HFFc6 (cell line): ENCODE data around the gene BIRC3. TPM values are rescaled to one million over a fixed set of nuclear protein-coding genes. Genes with fewer than 3 reads are reported as not detected.
"Not testable (repeated sequence)": the region's sequence is repeated elsewhere in the genome, so short reads cannot be mapped to it uniquely, and the experiment has no call there.

ENCODE experiments used
- DNase-seq: peaks from one replicate; pipeline ENCODE4 v3.0.0-alpha.2; 2018
- H3K27ac Mint-ChIP-seq: 2 replicates; pipeline ENCODE4 v1.8.0; 2020; ENCODE audit warnings: mild to moderate bottlenecking, mixed read lengths
- H3K27me3 Mint-ChIP-seq: 2 replicates; pipeline ENCODE4 v1.8.0; 2021; ENCODE audit warnings: mild to moderate bottlenecking, moderate library complexity, mixed read lengths; ENCODE audit not compliant: insufficient read depth
- H3K36me3 Mint-ChIP-seq: 2 replicates; pipeline ENCODE4 v1.8.0; 2021; ENCODE audit warnings: low read depth, mixed read lengths
- H3K4me1 Mint-ChIP-seq: 2 replicates; pipeline ENCODE4 v1.8.0; 2020; ENCODE audit warnings: low read depth, mixed read lengths
- H3K4me3 Mint-ChIP-seq: 2 replicates; pipeline ENCODE4 v1.8.0; 2020; ENCODE audit warnings: mild to moderate bottlenecking, moderate library complexity, mixed read lengths
- H3K9me3 Mint-ChIP-seq: 2 replicates; pipeline ENCODE4 v1.8.0; 2020; ENCODE audit warnings: mild to moderate bottlenecking, mixed read lengths
- total RNA-seq, 6 experiments: library from RNA; stranded (reverse); fragmentation: NEBNext Ultra II Directional; extraction: Animal tissue kit (Norgen Biotek cat#: 25700); gene quantifications; 2 replicates in 1 of 6; 3 replicates in 5 of 6; pipeline ENCODE4 v1.2.3, GENCODE V29; 2021
- TF ChIP-seq, protein P1 (sequence below): fragments of 200-600 bp; sonication (generic); IDR thresholded peaks from 2 replicates; pipeline ENCODE4 v1.5.0; 2021; ENCODE audit warnings: antibody characterized with exemption, mild to moderate bottlenecking

The BIRC3 gene
- total RNA-seq, 6 experiments from 2014 or later = 0.35 to 0.66 (median 0.42) TPM

DNA sequence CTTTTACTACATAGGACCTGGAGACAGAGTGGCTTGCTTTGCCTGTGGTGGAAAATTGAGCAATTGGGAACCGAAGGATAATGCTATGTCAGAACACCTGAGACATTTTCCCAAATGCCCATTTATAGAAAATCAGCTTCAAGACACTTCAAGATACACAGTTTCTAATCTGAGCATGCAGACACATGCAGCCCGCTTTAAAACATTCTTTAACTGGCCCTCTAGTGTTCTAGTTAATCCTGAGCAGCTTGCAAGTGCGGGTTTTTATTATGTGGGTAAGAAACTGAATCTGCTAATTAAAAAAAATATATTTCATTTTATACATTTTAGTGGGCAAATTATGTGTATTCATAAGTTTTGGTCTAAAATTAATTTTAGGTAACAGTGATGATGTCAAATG lies 7.8 kb downstream of the BIRC3 start:
- H3K9me3 Mint-ChIP-seq = no peaks in the 10 kb centered on the region
- no peak overlapping the region for H3K4me3 Mint-ChIP-seq
- DNase-seq = no peak
- H3K27ac Mint-ChIP-seq = no peak overlapping the region
- TF ChIP-seq, protein P1, sequence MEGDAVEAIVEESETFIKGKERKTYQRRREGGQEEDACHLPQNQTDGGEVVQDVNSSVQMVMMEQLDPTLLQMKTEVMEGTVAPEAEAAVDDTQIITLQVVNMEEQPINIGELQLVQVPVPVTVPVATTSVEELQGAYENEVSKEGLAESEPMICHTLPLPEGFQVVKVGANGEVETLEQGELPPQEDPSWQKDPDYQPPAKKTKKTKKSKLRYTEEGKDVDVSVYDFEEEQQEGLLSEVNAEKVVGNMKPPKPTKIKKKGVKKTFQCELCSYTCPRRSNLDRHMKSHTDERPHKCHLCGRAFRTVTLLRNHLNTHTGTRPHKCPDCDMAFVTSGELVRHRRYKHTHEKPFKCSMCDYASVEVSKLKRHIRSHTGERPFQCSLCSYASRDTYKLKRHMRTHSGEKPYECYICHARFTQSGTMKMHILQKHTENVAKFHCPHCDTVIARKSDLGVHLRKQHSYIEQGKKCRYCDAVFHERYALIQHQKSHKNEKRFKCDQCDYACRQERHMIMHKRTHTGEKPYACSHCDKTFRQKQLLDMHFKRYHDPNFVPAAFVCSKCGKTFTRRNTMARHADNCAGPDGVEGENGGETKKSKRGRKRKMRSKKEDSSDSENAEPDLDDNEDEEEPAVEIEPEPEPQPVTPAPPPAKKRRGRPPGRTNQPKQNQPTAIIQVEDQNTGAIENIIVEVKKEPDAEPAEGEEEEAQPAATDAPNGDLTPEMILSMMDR = no peak
- no peaks in the 10 kb centered on the region for H3K36me3 Mint-ChIP-seq
- no peaks in the 10 kb centered on the region for H3K27me3 Mint-ChIP-seq
- peaks cover 44% of the 10 kb centered on the region for H3K4me1 Mint-ChIP-seq

DNA sequence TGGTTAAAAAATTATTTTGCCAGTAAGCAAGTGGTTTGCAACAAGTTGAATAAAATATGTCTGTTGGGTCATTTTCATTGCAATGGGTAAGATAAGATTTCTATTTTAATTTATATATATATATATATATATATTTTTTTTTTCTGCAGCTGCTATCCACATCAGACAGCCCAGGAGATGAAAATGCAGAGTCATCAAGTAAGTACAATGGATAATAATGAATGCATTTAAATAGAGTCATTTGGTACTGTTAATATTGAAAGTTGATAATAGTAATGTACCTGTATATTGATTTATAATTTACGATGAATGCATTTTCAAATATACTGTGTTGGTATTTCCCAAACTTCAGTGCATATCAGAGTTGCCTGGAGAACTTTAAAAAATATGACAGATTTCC lies 11.5 kb downstream of the BIRC3 start:
- H3K4me3 Mint-ChIP-seq = no peak overlapping the region
- no peaks in the 10 kb centered on the region for H3K9me3 Mint-ChIP-seq
- peaks cover 39% of the 10 kb centered on the region for H3K4me1 Mint-ChIP-seq
- H3K27ac Mint-ChIP-seq = no peak overlapping the region
- H3K36me3 Mint-ChIP-seq = no peaks in the 10 kb centered on the region
- DNase-seq = no peak
- TF ChIP-seq, protein P1 = no peak
- H3K27me3 Mint-ChIP-seq = no peaks in the 10 kb centered on the region

- peak; percentile 23 for DNase-seq
- peak overlapping the region; percentile 1; the same call in 1 of the 2 replicates for H3K27ac Mint-ChIP-seq
These were observed 12.9 kb downstream of the BIRC3 start for GRCh38 chr11:102330231-102330630.

DNA sequence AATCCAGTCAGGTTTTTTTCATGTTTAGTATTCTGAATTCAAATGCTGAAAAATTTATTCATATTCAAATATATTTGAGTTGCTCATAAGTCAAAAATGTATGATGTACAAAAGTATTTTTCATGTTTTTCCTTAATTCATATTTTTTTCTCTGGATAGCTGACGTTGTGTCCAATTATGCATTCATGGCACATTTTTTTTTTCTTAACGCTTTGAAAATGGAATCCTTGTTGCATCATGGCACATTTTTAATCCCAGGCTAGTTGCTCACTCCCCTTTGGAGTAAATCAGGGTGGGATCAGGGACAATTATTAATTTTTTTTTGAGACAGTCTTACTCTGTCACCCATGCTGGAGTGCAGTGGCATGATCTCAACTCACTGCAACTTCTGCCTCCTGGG lies 14.1 kb downstream of the BIRC3 start:
- no peaks in the 10 kb centered on the region for H3K27me3 Mint-ChIP-seq
- no peak for DNase-seq
- H3K9me3 Mint-ChIP-seq = no peaks in the 10 kb centered on the region
- TF ChIP-seq, protein P1 = no peak
- peaks cover 26% of the 10 kb centered on the region for H3K4me1 Mint-ChIP-seq
- no peak overlapping the region for H3K27ac Mint-ChIP-seq
- H3K4me3 Mint-ChIP-seq = no peak overlapping the region
- no peaks in the 10 kb centered on the region for H3K36me3 Mint-ChIP-seq

More at GRCh38 chr11:102330231-102330630, 12.9 kb downstream of the BIRC3 start:
- TF ChIP-seq, protein P1 = no peak
- Mint-ChIP-seq H3K36me3 (no peaks in the 10 kb centered on the region), H3K9me3 (no peaks in the 10 kb centered on the region), H3K27me3 (no peaks in the 10 kb centered on the region), H3K4me1 (peaks cover 26% of the 10 kb centered on the region), H3K4me3 (no peak overlapping the region)

- TF ChIP-seq, protein P1 = no peak
- DNase-seq = peak; percentile 7
- H3K4me3 Mint-ChIP-seq = no peak overlapping the region
- H3K4me1 Mint-ChIP-seq = peaks cover 26% of the 10 kb centered on the region
- no peaks in the 10 kb centered on the region for H3K27me3 Mint-ChIP-seq
- H3K9me3 Mint-ChIP-seq = no peaks in the 10 kb centered on the region
- no peak overlapping the region for H3K27ac Mint-ChIP-seq
- H3K36me3 Mint-ChIP-seq = no peaks in the 10 kb centered on the region
These were observed 15.3 kb downstream of the BIRC3 start for GRCh38 chr11:102332611-102332994.

DNA sequence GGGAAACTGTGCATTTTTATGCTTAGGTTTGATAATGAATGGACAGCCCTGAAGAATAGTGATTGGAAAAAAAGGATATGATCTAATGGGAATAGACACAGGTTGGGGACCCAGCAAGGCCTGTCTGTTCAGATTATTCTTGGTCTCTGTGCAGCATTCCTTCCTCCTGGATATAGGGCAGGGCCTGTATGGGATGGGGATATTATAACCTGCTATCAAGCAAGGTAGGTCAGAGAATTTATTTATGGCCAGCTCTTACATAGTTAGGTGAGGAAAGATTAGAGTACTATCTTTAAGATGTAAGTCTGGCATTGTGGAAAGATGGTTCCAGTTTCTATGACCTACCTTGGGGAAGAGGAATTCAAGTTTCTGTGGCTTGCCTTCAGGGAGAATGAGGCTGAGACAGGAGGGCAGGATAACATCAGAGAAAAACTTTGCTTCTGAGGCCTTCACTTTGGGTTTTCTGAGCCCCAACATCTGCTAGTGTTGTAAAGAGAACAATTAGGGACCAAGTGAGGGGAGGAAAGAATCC lies 21.3 kb downstream of the BIRC3 start:
- Mint-ChIP-seq H3K36me3 (no peaks in the 10 kb centered on the region), H3K4me1 (peaks cover 21% of the 10 kb centered on the region), H3K27me3 (no peaks in the 10 kb centered on the region), H3K27ac (no peak overlapping the region), H3K9me3 (no peaks in the 10 kb centered on the region), H3K4me3 (no peak overlapping the region)
- TF ChIP-seq, protein P1 = no peak
- no peak for DNase-seq

DNA sequence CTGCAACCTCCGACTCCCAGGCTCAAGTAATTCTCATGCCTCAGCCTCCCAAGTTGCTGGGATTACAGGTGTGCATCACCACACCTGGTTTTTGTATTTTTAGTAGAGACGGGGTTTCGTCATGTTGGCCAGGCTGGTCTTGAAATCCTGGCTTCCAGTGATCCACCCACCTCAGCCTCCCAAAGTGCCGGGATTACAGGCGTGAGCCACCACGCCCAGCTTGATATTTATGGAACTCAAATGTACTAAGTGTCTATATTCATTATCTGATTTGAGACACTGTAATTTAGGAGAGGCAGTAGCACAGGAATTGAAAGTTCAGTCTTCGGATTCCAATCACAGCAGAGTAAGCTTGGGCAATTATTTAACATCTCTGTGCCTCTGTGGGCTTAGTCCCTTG lies 24.0 kb downstream of the BIRC3 start:
- not testable (repeated sequence) for H3K27me3 Mint-ChIP-seq, DNase-seq, H3K4me3 Mint-ChIP-seq, H3K27ac Mint-ChIP-seq, H3K36me3 Mint-ChIP-seq, H3K9me3 Mint-ChIP-seq
- peaks cover 48% of the 10 kb centered on the region for H3K4me1 Mint-ChIP-seq
